ENCODE measurements around the gene KCNK16.

Gene KCNK16

GRCh38 chr6:39322306-39322850, at the start of gene KCNK16:
KCNK16 (minus strand) TSS chr6:39322702; CDS start chr6:39322540, 162 bp downstream.
- DNase-seq = no peak

- DNase-seq = no peak
Observed at GRCh38 chr6:39370390-39370789, 47.9 kb upstream of the KCNK16 start.

DNA sequence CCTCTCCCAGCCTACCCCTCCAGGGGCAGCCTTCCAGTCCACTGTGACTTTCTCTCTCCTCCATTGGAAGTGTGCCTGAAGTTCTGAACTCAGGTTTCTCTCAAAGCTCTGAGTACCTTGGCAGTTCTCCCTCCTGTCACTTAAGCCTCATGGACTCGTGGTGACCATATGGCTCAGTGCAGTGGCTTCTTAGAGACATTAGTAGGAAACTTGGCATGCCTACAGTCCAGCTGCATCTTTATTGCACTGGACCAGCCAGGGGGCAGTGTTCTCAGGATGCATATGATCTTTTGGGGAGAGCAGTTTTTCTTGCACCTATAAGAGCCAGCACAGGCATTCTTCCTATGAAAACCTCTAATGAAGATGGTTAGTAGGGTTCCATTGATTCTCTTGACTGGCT, 47.5 kb upstream of the KCNK16 start:
- DNase-seq = no peak

- DNase-seq = no peak
Observed at GRCh38 chr6:39367700-39368099, 45.2 kb upstream of the KCNK16 start.

DNA sequence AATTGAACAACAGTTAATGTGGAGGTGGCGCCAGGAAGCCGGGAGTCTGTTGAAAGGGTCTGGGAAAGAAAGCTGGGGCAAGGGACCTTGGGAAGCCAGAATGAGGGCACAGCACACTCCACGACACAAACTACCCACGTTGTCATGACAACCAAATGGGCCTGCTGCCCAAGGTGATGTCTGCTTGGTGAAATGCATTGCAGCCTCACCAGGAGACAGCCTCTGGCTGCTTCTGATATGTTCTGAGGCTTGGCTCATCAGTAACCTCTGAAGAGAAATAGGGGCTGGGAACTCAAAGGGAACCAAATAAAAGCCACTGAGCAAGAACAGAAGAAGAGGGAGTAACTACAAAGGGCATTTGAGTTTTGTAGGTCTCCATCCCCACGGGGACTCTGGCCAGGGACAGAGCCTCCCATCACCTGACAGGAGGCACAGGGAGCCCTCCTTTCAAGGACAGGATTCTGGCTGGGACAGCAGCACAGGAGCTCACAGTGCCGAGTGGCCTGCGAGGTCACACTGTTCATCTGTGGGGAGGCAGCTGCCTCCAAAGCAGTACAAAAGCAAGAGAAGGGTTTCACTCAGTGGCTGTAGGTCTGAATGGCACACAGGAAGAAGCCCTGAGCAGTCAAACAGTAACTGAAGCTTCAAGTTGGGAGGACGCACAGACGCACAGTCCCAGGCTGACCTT, 44.6 kb upstream of the KCNK16 start:
- DNase-seq = no peak

- no peak for DNase-seq
Observed at GRCh38 chr6:39365281-39366074, 43.0 kb upstream of the KCNK16 start.

- no peak for DNase-seq
Observed at GRCh38 chr6:39363280-39363679, 40.8 kb upstream of the KCNK16 start.

DNA sequence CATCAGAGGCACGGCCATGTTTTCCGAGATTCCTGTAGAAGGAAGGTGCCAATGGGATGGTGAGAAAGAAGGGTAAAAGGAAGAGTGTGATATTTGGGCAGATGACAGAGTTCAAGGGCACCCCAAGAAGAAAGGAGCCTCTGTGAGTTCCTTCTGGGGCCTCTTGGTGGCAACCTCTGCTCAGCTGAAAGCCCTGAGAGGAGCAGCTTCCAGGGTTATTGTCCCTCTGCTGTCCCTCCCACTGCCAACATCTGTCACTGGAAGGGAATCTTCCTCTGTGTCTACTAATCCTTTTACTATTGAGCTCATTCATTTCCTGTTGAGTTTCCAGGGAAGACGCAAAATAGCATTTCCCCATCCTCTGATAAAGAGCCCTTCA, 40.0 kb upstream of the KCNK16 start:
- no peak for DNase-seq

- DNase-seq = peak; percentile 22
Observed at GRCh38 chr6:39361657-39362486, 39.4 kb upstream of the KCNK16 start.

GRCh38 chr6:39360378-39360777, 37.9 kb upstream of the KCNK16 start:
- DNase-seq = no peak

DNA sequence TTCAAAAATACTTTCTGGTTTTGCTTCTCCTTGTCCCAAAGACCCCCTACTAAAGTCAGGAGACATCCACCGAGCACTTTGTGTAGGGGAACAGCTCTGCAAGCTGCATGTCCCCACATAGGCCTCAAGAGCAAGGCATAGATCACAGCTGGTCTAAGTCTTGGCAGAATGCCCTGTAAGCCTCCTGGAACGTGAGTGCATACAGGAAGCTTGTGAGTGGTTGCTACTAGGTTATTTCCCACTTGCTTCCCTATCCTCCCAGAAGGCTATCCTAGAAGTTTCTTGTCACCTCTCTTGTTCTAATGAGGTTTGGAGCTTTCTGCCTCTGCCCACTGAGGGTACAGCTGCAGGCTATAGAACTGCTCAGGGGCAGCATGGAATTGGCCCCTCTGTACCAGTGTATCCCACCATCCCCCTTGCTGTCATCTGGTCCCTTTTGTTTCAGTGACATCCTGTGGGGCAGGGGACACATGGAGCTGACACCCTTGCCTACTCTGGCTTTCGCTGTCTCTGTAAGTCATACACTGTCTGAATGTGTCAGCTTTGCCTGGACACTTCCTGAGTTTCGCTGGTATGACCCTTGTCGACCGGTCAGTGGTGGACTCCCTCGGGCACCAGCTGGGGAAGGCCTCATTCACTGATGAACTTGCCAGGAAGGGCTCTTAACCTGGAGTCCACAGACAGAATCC, 35.6 kb upstream of the KCNK16 start:
- no peak for DNase-seq

GRCh38 chr6:39353698-39354315, 31.3 kb upstream of the KCNK16 start:
- no peak for DNase-seq

GRCh38 chr6:39350723-39351505, 28.4 kb upstream of the KCNK16 start:
- no peak for DNase-seq

DNA sequence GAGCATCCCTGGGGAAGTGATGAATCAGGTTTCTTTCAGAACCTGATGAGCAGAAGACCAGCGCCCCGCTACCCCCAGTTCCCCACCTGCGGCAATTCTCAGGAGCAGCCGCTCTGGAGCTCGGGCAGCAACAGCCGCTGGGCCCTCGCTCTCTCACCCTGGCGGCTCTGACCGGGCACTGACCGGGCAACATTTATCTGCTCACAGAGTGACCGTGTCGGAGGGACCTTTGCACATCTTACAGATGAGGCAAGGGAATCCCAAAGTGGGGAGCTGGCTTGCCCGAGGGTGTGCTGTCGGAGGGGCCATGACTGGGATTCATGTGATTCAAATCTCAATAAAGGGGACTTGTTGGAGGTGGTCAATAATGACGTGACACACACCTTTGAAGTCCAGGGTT, 26.2 kb upstream of the KCNK16 start:
- no peak for DNase-seq

DNA sequence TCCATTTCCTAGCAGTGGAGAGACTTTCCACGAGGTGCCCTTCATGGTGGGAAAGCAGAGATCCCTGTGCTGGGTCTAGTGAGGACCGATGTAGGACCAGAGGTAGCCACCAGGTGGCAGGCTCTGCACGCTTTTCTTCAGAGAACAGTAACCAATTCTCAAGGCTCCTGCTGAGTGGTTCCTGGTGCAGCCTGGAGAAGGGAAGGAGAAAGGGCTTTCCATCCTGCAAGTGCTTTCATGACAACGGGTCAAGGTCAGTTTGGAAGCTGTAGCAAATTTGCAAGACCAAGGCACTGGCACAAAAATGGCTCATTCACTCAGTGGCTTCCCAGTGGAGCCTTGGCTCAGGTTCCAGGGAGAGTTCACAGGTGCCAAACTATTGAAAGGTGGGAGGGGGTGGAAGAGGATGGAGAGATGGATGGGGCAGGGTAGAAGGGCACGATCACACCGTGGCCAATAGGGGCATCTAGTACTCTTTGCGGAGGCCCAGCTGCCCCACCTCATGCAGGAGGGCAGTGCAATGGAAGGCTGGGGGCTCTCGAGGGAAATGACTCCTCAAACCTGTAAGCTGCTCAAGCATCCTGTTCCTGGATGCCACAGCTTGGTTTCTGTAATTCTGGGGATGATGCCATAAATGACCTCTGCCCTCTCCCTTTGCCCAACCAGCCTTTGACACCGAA, 25.5 kb upstream of the KCNK16 start:
- DNase-seq = peak; percentile 26

- no peak for DNase-seq
Observed at GRCh38 chr6:39347206-39347605, 24.7 kb upstream of the KCNK16 start.

- no peak for DNase-seq
Observed at GRCh38 chr6:39344821-39345280, 22.3 kb upstream of the KCNK16 start.

DNA sequence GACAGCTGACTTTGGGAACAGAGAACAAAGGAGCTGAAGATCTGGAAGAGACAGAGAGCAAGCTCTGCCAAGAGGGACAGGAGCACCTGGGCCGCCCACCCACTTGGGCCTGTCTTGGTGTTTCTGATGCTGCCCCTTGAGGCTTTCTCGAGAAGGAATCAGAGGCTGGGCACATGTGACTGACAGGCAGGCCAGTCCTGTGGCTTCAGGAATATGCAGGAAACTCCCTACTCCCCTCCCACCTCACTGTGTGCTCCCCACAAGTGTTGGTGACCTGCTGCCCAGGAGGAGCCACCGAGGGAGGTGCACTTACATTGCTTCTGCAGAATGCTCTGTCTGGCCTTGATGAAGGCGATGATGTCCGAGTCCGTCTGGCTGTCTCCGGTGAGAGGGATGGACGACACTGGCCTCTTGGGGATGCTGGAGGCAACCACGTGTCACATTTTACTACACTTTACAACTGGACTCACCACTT, 20.9 kb upstream of the KCNK16 start:
- DNase-seq = no peak

- no peak for DNase-seq
Observed at GRCh38 chr6:39342692-39343395, 20.3 kb upstream of the KCNK16 start.

DNA sequence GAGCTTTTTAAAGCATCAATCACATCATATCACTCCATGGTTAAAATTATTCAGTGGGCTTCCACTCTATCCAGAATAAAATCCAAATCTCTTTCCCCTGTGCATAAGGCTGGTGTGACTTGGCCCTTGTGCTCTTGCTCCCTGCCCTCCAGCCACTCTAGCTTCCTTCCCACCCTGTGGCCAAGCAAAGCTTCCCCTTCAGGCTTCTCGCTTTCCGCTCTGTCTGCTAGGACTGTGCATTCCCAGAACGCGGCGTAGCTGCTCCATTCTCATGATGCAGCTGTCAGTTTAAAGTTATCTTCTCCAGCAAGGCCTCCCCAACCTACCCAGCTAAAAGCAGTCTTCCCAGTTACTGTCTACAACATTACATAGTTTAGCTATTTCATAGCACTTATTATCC, 19.4 kb upstream of the KCNK16 start:
- no peak for DNase-seq
